ENCODE results near the gene RPS6KA2. TPM values are rescaled to one million over a fixed set of nuclear protein-coding genes. Genes with fewer than 3 reads are reported as not detected.
"Not testable (repeated sequence)": the region's sequence is repeated elsewhere in the genome, so short reads cannot be mapped to it uniquely, and the experiment has no call there.

RPS6KA2 gene
- total RNA-seq, 2 experiments from 2014 or later = 18.9 to 19.1 TPM

DNA sequence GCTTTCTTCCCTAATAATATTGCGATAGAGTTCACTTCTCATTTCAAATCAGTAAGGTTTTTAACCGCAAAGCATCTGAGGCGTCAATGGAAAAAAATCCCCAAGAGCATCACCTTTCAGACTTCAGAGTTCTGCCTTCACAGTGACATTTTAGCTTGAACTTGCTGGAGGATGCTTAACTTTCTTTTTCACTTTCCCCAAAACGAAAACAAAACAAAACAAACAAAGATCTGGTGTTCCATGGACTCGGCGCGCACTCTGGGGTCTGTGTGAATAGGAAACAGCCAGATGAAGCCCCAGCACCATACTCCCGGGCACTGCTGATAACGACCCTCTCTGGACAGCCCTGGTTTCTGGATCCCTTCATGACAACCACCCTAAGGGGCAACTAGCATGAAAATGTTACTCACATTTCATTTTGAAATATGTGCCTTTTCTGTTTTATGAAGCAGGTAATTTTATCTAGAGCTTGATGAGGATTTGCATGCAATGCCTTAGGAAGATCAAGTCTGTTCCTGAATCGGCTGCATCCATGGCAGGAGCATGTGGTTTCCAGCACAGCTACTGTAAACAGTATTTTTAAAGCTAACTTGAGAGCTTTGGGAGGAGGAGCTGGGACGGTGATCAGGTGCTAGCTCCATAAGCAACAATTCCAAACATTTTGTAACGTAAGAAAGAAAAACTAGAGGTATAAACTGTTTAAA lies 85.0 kb downstream of the RPS6KA2 start:
- intact Hi-C loops (cut with micrococcal nuclease) = loop anchor here (2.0 kb wide), 1 partner anchor 87 kb away; no protein-coding TSS in a partner anchor
- no peaks in the 10 kb centered on the region for H3K9me3 Mint-ChIP-seq
- no peaks in the 10 kb centered on the region for H3K36me3 Mint-ChIP-seq (ENCODE audit: low read depth)
- H3K4me3 Mint-ChIP-seq = peak overlapping the region; percentile 23
- CTCF ChIA-PET = interaction anchor here (1.0 kb wide), 1 partner anchor 14 kb away, joined by 3 read pairs; no protein-coding TSS in a partner anchor
- H3K27me3 Mint-ChIP-seq (ENCODE audit: low read depth) = no peaks in the 10 kb centered on the region
- H3K27ac Mint-ChIP-seq = peak overlapping the region; percentile 6
- no peak for DNase-seq
- H3K4me1 Mint-ChIP-seq (ENCODE audit: low read depth) = peaks cover 32% of the 10 kb centered on the region

DNA sequence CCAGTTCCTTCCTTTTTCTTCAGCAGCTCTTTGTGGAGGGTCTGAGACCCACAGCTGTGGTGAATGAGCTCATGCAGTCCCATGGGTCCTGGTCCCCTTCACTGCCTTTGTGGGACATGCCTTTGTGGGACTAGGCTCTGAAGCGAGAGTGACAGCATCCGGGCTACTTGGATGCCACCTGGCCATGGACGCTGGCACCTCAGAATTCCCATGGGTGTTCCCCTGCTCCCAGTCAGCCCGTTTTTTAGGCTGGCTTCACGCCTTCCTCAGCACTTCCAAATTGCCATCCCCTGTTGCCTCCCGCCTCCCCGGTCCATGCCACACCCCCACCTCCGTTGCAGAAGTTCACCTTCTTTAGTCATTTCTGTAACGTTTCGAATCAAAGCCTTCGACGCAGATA lies 85.7 kb downstream of the RPS6KA2 start:
- intact Hi-C loops (cut with micrococcal nuclease) = loop anchor here (2.0 kb wide), 1 partner anchor 87 kb away; no protein-coding TSS in a partner anchor
- CTCF ChIA-PET = interaction anchor here (1.0 kb wide), 1 partner anchor 15 kb away, joined by 3 read pairs; no protein-coding TSS in a partner anchor

DNA sequence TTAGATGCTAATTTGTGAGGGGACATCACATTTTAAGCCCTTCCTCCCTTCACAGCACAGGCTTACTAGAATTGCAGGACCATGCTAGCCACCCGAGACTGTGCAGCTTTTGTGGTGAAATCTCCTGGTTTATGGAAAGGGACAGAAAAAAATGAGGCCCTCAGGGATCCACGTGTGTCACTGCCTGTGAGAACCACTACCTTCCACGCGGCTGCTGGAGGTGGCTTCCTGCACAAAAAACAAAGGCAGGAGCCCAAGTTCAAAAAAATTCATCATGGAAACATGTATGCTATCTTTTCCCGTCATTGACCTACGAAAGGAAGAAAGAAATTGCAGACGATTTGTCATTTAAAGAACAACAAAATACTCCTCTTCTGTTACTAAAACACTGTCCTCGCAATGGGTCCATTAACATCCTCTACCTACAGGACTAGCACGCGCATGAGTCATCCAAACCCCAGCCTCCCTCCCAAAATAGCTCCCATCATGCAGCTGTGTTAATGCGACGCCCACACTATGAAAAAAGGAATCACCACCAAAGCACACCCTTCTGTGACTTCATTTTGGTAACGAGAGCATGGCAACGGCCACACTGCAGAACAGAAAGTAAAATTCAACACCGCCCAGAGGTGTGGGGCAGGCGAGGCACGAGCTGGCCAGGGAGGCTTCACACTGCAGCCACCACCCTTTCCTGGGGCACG lies 86.3 kb downstream of the RPS6KA2 start:
- no peaks in the 10 kb centered on the region for H3K36me3 Mint-ChIP-seq (ENCODE audit: low read depth)
- CTCF ChIA-PET = interaction anchor here (1.0 kb wide), 1 partner anchor 15 kb away, joined by 3 read pairs; no protein-coding TSS in a partner anchor
- H3K27ac Mint-ChIP-seq = peak overlapping the region; percentile 6
- no peaks in the 10 kb centered on the region for H3K9me3 Mint-ChIP-seq
- DNase-seq = peak; percentile 56
- peak overlapping the region; percentile 40 for H3K4me3 Mint-ChIP-seq
- no peaks in the 10 kb centered on the region for H3K27me3 Mint-ChIP-seq (ENCODE audit: low read depth)
- peaks cover 32% of the 10 kb centered on the region for H3K4me1 Mint-ChIP-seq (ENCODE audit: low read depth)
- intact Hi-C loops (cut with micrococcal nuclease) = loop anchor here (2.0 kb wide), 1 partner anchor 88 kb away; no protein-coding TSS in a partner anchor

More for the DNA sequence above, 85.7 kb downstream of the RPS6KA2 start:
- H3K36me3 Mint-ChIP-seq (ENCODE audit: low read depth) = no peaks in the 10 kb centered on the region
- DNase-seq = peak; percentile 10
- H3K27ac Mint-ChIP-seq = peak overlapping the region; percentile 6
- H3K4me1 Mint-ChIP-seq (ENCODE audit: low read depth) = peaks cover 32% of the 10 kb centered on the region
- no peaks in the 10 kb centered on the region for H3K27me3 Mint-ChIP-seq (ENCODE audit: low read depth)
- peak overlapping the region; percentile 40 for H3K4me3 Mint-ChIP-seq
- H3K9me3 Mint-ChIP-seq = no peaks in the 10 kb centered on the region

DNA sequence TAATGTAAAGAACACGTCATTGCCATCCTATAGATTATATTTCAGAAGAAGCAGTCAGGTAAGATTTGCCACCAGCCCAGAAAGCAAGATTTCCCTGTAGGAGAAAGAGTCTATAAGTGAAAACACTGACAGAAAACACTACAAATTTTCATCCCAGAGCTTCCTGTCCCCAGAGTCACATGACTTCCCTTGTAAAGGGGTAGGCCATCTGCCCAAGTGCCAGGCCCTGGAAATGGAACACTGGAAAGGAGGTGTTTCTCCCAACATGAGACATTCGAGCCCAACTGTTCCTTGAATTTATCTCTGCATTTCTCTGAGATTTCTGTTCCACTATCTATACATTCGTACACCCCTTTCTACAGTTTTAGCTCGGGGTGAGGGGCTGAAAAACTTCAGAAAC lies 87.5 kb downstream of the RPS6KA2 start:
- CTCF ChIA-PET = no interaction called here
- no peaks in the 10 kb centered on the region for H3K36me3 Mint-ChIP-seq (ENCODE audit: low read depth)
- no peak for DNase-seq
- H3K4me3 Mint-ChIP-seq = no peak overlapping the region
- peaks cover 32% of the 10 kb centered on the region for H3K4me1 Mint-ChIP-seq (ENCODE audit: low read depth)
- H3K9me3 Mint-ChIP-seq = no peaks in the 10 kb centered on the region
- H3K27me3 Mint-ChIP-seq (ENCODE audit: low read depth) = no peaks in the 10 kb centered on the region
- no peak overlapping the region for H3K27ac Mint-ChIP-seq
- intact Hi-C loops (cut with micrococcal nuclease) = no loop called here

DNA sequence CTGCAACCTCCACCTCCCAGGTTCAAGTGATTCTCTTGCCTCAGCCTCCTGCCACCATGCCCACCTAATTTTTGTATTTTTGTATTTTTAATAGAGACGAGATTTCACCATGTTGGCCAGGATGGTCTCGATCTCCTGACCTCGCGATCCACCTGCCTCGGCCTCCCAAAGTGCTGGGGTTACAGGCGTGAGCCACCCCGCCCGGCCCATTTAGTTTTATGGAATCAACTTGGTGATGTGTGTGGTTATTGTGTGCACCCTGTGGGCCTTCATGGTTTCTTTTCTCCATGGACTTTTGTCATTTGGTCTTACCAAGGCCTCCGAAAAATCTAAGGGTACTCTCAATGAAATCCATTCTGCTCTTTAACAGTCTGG lies 88.1 kb downstream of the RPS6KA2 start:
- H3K27ac Mint-ChIP-seq; CTCF ChIA-PET; H3K27me3 Mint-ChIP-seq (ENCODE audit: low read depth); H3K36me3 Mint-ChIP-seq (ENCODE audit: low read depth); DNase-seq; intact Hi-C loops (cut with micrococcal nuclease); H3K4me3 Mint-ChIP-seq; H3K9me3 Mint-ChIP-seq: not testable (repeated sequence)
- H3K4me1 Mint-ChIP-seq (ENCODE audit: low read depth) = peaks cover 32% of the 10 kb centered on the region

DNA sequence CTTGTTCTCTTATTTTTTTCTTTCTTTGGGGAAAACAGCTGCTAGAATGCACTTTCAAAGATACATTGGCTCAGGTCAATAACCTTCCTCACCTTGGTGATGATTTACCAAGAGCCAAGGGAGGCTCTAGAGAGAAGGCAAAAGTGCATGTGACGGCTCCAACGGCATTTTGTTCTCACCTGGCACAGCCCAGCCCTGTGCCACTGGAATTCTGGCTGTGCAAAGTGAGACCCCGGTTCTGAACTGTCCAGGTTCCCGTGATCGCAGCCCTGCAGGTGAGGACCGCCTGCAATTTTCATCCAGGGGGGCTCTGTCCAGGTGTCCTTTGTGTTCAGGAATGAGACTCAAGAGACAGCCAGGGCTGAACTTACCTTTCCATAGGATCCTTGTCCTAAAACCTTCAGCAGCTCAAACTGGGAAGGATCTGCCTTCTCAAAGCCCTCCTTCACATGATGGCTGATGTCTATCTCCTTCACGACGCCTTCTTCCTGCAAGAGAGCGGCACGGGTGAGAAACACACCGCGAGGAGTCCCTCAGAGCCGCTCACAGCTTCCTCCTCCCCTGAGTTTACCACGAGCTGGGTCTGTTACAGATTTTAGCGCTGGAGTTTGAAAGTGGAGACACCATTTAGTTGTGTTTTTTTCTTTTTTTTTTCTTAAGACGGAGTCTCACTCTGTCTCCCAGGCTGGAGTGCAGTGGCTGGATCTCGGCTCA lies 88.6 kb downstream of the RPS6KA2 start:
- CTCF ChIA-PET = no interaction called here
- Mint-ChIP-seq H3K4me1 (ENCODE audit: low read depth) (peaks cover 32% of the 10 kb centered on the region), H3K27me3 (ENCODE audit: low read depth) (no peaks in the 10 kb centered on the region), H3K9me3 (no peaks in the 10 kb centered on the region), H3K27ac (no peak overlapping the region), H3K36me3 (ENCODE audit: low read depth) (no peaks in the 10 kb centered on the region), H3K4me3 (no peak overlapping the region)
- DNase-seq = no peak
- intact Hi-C loops (cut with micrococcal nuclease) = no loop called here

DNA sequence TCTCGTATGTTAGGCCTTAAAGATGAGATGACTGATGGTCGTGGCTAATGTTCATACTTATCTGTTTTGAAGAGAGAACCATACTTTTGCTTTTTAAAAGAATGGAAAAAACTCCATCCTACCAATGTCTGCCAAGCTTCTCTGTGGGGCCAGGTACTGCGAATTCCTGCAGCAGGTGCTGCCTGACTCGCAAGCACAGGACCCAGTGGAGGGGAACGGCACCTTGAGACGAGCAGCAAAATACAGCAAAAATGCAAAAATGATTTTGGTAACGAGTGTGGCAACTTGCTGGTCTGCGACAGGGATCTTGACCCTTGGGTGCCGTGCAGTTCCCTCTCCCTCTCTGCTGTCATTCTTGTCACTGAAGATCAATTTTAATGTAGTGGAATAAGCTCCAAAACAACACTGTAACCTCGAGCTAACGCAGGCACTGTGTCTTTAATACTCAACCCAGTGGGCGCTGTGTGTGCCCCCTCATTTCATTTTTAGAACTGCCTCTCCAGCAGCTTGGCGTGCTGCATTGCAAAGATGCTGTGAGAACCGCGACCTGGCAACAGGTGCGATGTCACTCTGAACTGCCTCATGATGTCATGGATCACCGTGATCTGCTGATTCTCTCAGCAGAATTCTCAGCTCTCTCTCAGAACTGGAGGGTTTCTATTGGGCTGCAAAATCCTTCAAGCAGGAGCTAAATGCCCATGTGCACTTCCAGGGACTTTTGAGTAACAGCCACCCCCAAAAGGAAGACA lies 92.2 kb downstream of the RPS6KA2 start:
- H3K27ac Mint-ChIP-seq = no peak overlapping the region
- no peaks in the 10 kb centered on the region for H3K27me3 Mint-ChIP-seq (ENCODE audit: low read depth)
- peaks cover 4% of the 10 kb centered on the region for H3K36me3 Mint-ChIP-seq (ENCODE audit: low read depth)

DNA sequence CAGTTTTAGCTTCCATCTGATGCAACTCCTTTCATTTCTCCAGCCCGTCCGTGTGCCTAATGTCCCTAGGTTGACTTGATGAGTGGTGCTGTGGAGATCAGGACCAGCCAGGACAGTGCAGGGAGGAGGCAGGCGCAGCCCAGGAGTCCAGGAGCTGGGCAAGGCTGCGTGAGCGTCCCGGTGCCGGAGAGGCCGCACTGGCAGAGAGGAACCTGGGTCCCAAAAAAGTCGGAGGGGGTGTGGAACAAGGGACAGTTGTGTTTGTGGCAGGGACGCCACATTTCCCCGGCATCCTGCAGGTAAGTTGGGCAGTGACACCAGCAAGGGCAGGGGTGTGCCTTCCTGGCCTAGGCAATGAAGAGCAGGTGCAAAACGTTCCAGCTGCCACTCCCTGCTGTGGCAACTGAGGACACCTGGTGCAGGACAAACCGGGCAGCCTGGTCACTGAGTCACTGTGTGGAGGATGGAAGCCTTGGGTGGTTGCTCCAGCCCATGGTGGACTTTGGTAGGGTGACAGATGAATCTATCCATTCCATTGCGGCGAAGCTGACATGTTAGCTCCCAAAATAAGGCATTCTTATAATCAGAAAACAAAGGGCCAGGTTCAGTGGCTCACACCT lies 93.7 kb downstream of the RPS6KA2 start:
- Mint-ChIP-seq H3K4me1 (ENCODE audit: low read depth) (no peaks in the 10 kb centered on the region), H3K27me3 (ENCODE audit: low read depth) (no peaks in the 10 kb centered on the region), H3K36me3 (ENCODE audit: low read depth) (peaks cover 7% of the 10 kb centered on the region), H3K4me3 (no peak overlapping the region), H3K9me3 (no peaks in the 10 kb centered on the region), H3K27ac (no peak overlapping the region)
- intact Hi-C loops (cut with micrococcal nuclease) = no loop called here
- no peak for DNase-seq
- CTCF ChIA-PET = no interaction called here

More for the DNA sequence above, 92.2 kb downstream of the RPS6KA2 start:
- peaks cover 11% of the 10 kb centered on the region for H3K4me1 Mint-ChIP-seq (ENCODE audit: low read depth)
- intact Hi-C loops (cut with micrococcal nuclease) = no loop called here
- CTCF ChIA-PET = no interaction called here
- DNase-seq = no peak
- no peaks in the 10 kb centered on the region for H3K9me3 Mint-ChIP-seq
- no peak overlapping the region for H3K4me3 Mint-ChIP-seq

DNA sequence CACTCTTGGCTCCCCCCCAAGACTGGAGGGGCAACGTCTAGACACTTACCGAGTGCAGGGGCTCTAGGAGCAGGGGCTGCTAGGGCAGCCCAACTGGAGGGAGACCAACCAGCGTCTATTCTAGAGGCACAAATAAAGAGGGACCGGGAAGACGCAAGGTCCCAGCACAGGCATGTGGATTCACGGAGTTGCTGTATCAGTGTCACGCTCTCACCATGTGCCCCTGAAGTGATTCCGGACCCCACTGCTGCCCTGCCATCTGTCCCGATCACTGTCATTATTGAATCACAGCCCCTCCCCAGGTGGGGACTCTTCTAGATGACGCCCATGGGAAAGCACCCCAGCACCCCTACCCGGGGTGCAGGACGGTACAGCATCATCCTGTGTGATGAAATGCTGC lies 94.7 kb downstream of the RPS6KA2 start:
- Mint-ChIP-seq H3K9me3 (no peaks in the 10 kb centered on the region), H3K27me3 (ENCODE audit: low read depth) (no peaks in the 10 kb centered on the region), H3K36me3 (ENCODE audit: low read depth) (peaks cover 7% of the 10 kb centered on the region), H3K4me3 (no peak overlapping the region), H3K27ac (no peak overlapping the region), H3K4me1 (ENCODE audit: low read depth) (no peaks in the 10 kb centered on the region)
- CTCF ChIA-PET = no interaction called here
- intact Hi-C loops (cut with micrococcal nuclease) = no loop called here
- DNase-seq = no peak

DNA sequence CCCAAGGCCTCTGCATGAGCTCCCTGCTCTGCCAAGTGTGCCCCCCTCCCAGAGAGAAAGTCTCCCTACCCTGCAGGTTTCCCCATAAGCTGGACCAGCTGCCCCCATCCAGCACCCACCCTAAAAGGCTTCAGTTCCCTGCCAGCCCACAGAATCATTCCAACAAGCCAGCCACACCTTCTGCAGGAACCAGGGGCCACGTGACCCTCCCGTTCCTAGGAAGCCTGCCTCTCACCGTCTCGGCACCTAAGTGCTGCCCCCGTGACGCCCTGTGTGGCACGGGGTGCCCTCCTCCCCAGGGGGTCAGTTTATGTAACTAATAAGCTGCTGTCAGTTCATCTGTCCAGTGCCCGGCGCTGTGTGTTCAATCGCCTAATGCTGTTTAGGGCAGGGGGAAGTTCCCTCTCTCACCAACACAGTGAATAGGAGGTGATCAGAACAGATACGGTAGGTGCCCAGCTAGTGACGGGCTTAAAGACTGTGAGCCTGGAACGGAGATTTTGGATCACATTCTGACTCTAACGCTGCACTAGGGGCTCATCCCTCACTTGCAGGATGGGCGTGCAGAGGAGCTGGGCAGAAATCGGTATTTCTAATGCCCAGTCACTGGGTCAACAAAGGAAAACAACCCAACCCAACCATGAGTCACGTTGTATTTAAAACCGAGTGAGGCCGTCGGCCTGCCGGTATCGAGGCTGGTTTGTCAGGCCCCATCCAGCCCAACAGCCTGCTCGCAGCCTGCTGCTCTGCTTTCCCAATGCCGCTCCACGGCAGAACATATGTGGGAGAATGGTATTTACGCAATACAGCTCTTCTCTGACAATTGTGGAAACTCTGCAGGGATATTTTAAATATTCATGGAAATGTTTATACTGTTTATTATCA lies 96.6 kb downstream of the RPS6KA2 start:
- no peaks in the 10 kb centered on the region for H3K9me3 Mint-ChIP-seq
- CTCF ChIA-PET = no interaction called here
- no peaks in the 10 kb centered on the region for H3K4me1 Mint-ChIP-seq (ENCODE audit: low read depth)
- no peak overlapping the region for H3K27ac Mint-ChIP-seq
- H3K36me3 Mint-ChIP-seq (ENCODE audit: low read depth) = peaks cover 11% of the 10 kb centered on the region
- intact Hi-C loops (cut with micrococcal nuclease) = no loop called here
- no peak for DNase-seq
- H3K27me3 Mint-ChIP-seq (ENCODE audit: low read depth) = no peaks in the 10 kb centered on the region
- no peak overlapping the region for H3K4me3 Mint-ChIP-seq

DNA sequence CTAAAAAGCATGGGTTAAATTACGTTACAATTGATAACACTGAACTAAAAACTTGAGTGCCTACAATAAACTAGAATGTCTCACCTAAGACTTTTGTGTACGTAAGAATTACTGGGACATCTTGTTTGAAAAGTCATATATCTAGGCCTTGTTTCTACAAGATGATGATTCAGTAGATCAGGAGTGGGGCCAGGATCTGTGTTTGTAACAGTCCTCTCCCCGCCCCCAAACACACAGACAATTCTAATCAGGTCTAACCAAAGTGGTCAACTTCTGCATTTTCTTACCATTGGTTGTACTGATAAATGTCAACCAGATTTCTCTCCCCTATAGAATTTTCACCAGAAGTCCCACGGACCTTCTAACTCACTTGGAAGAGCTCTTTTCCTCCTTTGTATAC lies 97.5 kb downstream of the RPS6KA2 start:
- no peak for DNase-seq
- intact Hi-C loops (cut with micrococcal nuclease) = no loop called here
- no peaks in the 10 kb centered on the region for H3K4me1 Mint-ChIP-seq (ENCODE audit: low read depth)
- H3K27me3 Mint-ChIP-seq (ENCODE audit: low read depth) = no peaks in the 10 kb centered on the region
- no peak overlapping the region for H3K27ac Mint-ChIP-seq
- H3K36me3 Mint-ChIP-seq (ENCODE audit: low read depth) = peaks cover 11% of the 10 kb centered on the region
- H3K9me3 Mint-ChIP-seq = no peaks in the 10 kb centered on the region
- H3K4me3 Mint-ChIP-seq = no peak overlapping the region
- CTCF ChIA-PET = no interaction called here

Data from activated naive CD4-positive, alpha-beta T cell treated with anti-CD3 and anti-CD28 coated beads for 36 hours (primary cell).